WTC11 (cell line): ENCODE data around the gene PLEKHA1. TPM values are rescaled to one million over a fixed set of nuclear protein-coding genes. Genes with fewer than 3 reads are reported as not detected.

Source experiments
- ATAC-seq: fragments of 200-7000 bp; cut with Tn5 transposase; 2 replicates; pipeline ENCODE4 v1.10.0; 2021; ENCODE audit warnings: mild to moderate bottlenecking, moderate library complexity
- CTCF ChIA-PET: fragments of 300-600 bp; sonication (Branson Sonifier 250); formaldehyde crosslinking; loops from one replicate; lab custom pipeline; 2021; ENCODE audit warnings: antibody characterized with exemption; lab: Charles Lee
- POLR2A ChIA-PET: fragments of 350-600 bp; sonication (Branson Sonifier 250); formaldehyde crosslinking; loops from one replicate; lab custom pipeline; 2021; ENCODE audit warnings: antibody characterized with exemption; lab: Charles Lee
- DNase-seq: peaks from one replicate; pipeline ENCODE4 v3.0.0; 2021; ENCODE audit warnings: low spot score
- H3K27ac Mint-ChIP-seq: 2 replicates; pipeline ENCODE4 v1.8.0; 2021; ENCODE audit warnings: mixed read lengths
- H3K27me3 Mint-ChIP-seq: 2 replicates; pipeline ENCODE4 v1.8.0; 2021; ENCODE audit warnings: low read depth, mild to moderate bottlenecking, moderate library complexity, mixed read lengths
- H3K36me3 Mint-ChIP-seq: 2 replicates; pipeline ENCODE4 v1.8.0; 2021; ENCODE audit warnings: mixed read lengths
- H3K4me1 Mint-ChIP-seq: 2 replicates; pipeline ENCODE4 v1.8.0; 2022; ENCODE audit warnings: mixed read lengths
- H3K4me3 Mint-ChIP-seq: 2 replicates; pipeline ENCODE4 v1.8.0; 2021; ENCODE audit warnings: mild to moderate bottlenecking, moderate library complexity, mixed read lengths
- H3K9me3 Mint-ChIP-seq: 2 replicates; pipeline ENCODE4 v1.8.0; 2021; ENCODE audit warnings: mixed read lengths
- CREB1 ChIP-seq: sonication (generic); formaldehyde crosslinking; IDR thresholded peaks from 2 replicates; pipeline ENCODE4 v1.8.0; 2023; ENCODE audit warnings: mild to moderate bottlenecking, missing genetic modification reagents
- E2F1 ChIP-seq: sonication (generic); formaldehyde crosslinking; IDR thresholded peaks from 2 replicates; pipeline ENCODE4 v1.8.0; 2022; ENCODE audit warnings: mild to moderate bottlenecking, missing genetic modification reagents
- ELF4 ChIP-seq: sonication (generic); formaldehyde crosslinking; IDR thresholded peaks from 2 replicates; pipeline ENCODE4 v1.8.1; 2022; ENCODE audit warnings: low read depth, mild to moderate bottlenecking, moderate library complexity, missing genetic modification reagents
- EMX1 ChIP-seq: fragments of 250-450 bp; sonication (Bioruptor Pico); IDR thresholded peaks from 2 replicates; pipeline ENCODE4 v1.8.0; 2021; ENCODE audit warnings: mild to moderate bottlenecking
- FOXP1 ChIP-seq: sonication (generic); formaldehyde crosslinking; IDR thresholded peaks from 2 replicates; pipeline ENCODE4 v1.8.0; 2022; ENCODE audit warnings: missing genetic modification reagents, mild to moderate bottlenecking, moderate library complexity, borderline replicate concordance
- GTF2I ChIP-seq: fragments of 250-450 bp; sonication (Bioruptor Pico); conservative IDR thresholded peaks from 2 replicates; pipeline ENCODE4 v1.4.0; 2021; ENCODE audit warnings: mild to moderate bottlenecking
- HMGA2 ChIP-seq: fragments of 250-450 bp; sonication (Bioruptor Pico); IDR thresholded peaks from 2 replicates; pipeline ENCODE4 v1.4.0; 2021; ENCODE audit warnings: mild to moderate bottlenecking, moderate library complexity
- JUN ChIP-seq: sonication (generic); formaldehyde crosslinking; IDR thresholded peaks from 2 replicates; pipeline ENCODE4 v1.8.0; 2023; ENCODE audit warnings: mild to moderate bottlenecking, missing genetic modification reagents
- KAT7 ChIP-seq: sonication (generic); formaldehyde crosslinking; IDR thresholded peaks from 2 replicates; pipeline ENCODE4 v1.8.1; 2023; ENCODE audit warnings: missing genetic modification reagents, mild to moderate bottlenecking, borderline replicate concordance
- NFATC4 ChIP-seq: fragments of 250-450 bp; sonication (Bioruptor Pico); IDR thresholded peaks from 2 replicates; pipeline ENCODE4 v1.9.0; 2021; ENCODE audit warnings: mild to moderate bottlenecking
- NR3C1 ChIP-seq: sonication (generic); formaldehyde crosslinking; conservative IDR thresholded peaks from 2 replicates; pipeline ENCODE4 v1.8.1; 2023; ENCODE audit warnings: low read depth, mild to moderate bottlenecking, missing genetic modification reagents
- PRDM15 ChIP-seq: sonication (generic); formaldehyde crosslinking; IDR thresholded peaks from 2 replicates; pipeline ENCODE4 v1.8.0; 2022; ENCODE audit warnings: missing genetic modification reagents
- SMAD3 ChIP-seq: sonication (generic); formaldehyde crosslinking; IDR thresholded peaks from 2 replicates; pipeline ENCODE4 v1.8.0; 2022; ENCODE audit warnings: missing genetic modification reagents, mild to moderate bottlenecking, borderline replicate concordance
- SOX15 ChIP-seq: fragments of 250-450 bp; sonication (Bioruptor Pico); IDR thresholded peaks from 2 replicates; pipeline ENCODE4 v1.9.0; 2021; ENCODE audit warnings: mild to moderate bottlenecking
- SP1 ChIP-seq: sonication (generic); formaldehyde crosslinking; conservative IDR thresholded peaks from 2 replicates; pipeline ENCODE4 v1.8.1; 2022; ENCODE audit warnings: missing genetic modification reagents
- TEAD1 ChIP-seq: sonication (generic); formaldehyde crosslinking; IDR thresholded peaks from 2 replicates; pipeline ENCODE4 v1.8.0; 2022; ENCODE audit warnings: mild to moderate bottlenecking, missing genetic modification reagents
- ZNF423 ChIP-seq: fragments of 250-450 bp; sonication (Bioruptor Pico); IDR thresholded peaks from 2 replicates; pipeline ENCODE4 v2.1.2; 2022; ENCODE audit warnings: mild to moderate bottlenecking, moderate library complexity
- ZNF512 ChIP-seq: sonication (generic); formaldehyde crosslinking; IDR thresholded peaks from 2 replicates; pipeline ENCODE4 v1.8.1; 2022; ENCODE audit warnings: missing genetic modification reagents, borderline replicate concordance
- total RNA-seq: library from RNA; stranded (reverse); gene quantifications from 3 replicates; pipeline ENCODE4 v1.2.3, GENCODE V29; 2021
- TF ChIP-seq, protein P1 (sequence below): sonication (generic); formaldehyde crosslinking; IDR thresholded peaks from 2 replicates; pipeline ENCODE4 v1.8.1; 2023; ENCODE audit warnings: mild to moderate bottlenecking, moderate library complexity, missing genetic modification reagents
- TF ChIP-seq, protein P2 (sequence below): sonication (generic); formaldehyde crosslinking; conservative IDR thresholded peaks from 2 replicates; pipeline ENCODE4 v1.8.1; 2023; ENCODE audit warnings: mild to moderate bottlenecking, low read depth, missing genetic modification reagents, moderate library complexity
- TF ChIP-seq, protein P3 (sequence below): fragments of 250-450 bp; sonication (Bioruptor Pico); IDR thresholded peaks from 2 replicates; pipeline ENCODE4 v2.1.2; 2022; ENCODE audit warnings: mild to moderate bottlenecking, moderate library complexity

PLEKHA1 gene
- total RNA-seq, 1 experiment from 2014 or later: 34.6 TPM

DNA sequence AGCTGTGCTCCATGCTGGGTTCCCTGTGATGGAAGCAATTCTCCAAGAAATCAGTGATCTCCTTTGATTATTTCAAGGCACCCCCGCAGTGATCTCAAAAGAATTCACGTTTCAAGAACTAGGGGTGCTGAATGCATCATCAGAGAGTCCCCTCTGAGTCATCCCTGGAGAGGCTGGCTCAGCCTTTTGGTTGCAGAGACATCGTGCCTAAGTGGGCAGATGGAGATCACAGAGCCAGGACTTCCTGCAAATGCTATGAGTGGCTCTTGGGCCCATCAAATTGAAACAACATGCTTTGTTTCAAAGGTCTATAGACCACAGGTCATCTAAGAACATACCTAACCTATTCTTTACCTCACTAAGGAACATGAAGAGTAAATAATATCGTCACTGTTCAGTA lies 41.5 kb upstream of the PLEKHA1 start (continued):
- TF ChIP-seq, protein P1, sequence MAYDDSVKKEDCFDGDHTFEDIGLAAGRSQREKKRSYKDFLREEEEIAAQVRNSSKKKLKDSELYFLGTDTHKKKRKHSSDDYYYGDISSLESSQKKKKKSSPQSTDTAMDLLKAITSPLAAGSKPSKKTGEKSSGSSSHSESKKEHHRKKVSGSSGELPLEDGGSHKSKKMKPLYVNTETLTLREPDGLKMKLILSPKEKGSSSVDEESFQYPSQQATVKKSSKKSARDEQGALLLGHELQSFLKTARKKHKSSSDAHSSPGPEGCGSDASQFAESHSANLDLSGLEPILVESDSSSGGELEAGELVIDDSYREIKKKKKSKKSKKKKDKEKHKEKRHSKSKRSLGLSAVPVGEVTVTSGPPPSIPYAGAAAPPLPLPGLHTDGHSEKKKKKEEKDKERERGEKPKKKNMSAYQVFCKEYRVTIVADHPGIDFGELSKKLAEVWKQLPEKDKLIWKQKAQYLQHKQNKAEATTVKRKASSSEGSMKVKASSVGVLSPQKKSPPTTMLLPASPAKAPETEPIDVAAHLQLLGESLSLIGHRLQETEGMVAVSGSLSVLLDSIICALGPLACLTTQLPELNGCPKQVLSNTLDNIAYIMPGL (CRISPR knock-in tag): no peak
- TF ChIP-seq PRDM15 (no peak), SMAD3 (CRISPR knock-in tag) (no peak), ZNF512 (no peak), CREB1 (CRISPR knock-in tag) (no peak), ELF4 (CRISPR knock-in tag) (no peak), JUN (no peak), TEAD1 (CRISPR knock-in tag) (no peak), ZNF423 (CRISPR knock-in tag) (no peak)

- ATAC-seq (no peak), DNase-seq (no peak)
- Mint-ChIP-seq H3K4me3 (no peak overlapping the region), H3K9me3 (peaks cover 7% of the 10 kb centered on the region; the same call in 1 of the 2 replicates), H3K36me3 (no peaks in the 10 kb centered on the region), H3K4me1 (peaks cover 20% of the 10 kb centered on the region), H3K27me3 (no peaks in the 10 kb centered on the region; the same call in none of the 2 replicates), H3K27ac (no peak overlapping the region)
- POLR2A ChIA-PET: no interaction called here
- CTCF ChIA-PET: no interaction called here
- no peak for TF ChIP-seq FOXP1 (CRISPR knock-in tag)
- no peak for TF ChIP-seq NFATC4 (CRISPR knock-in tag)
- TF ChIP-seq, protein P2, sequence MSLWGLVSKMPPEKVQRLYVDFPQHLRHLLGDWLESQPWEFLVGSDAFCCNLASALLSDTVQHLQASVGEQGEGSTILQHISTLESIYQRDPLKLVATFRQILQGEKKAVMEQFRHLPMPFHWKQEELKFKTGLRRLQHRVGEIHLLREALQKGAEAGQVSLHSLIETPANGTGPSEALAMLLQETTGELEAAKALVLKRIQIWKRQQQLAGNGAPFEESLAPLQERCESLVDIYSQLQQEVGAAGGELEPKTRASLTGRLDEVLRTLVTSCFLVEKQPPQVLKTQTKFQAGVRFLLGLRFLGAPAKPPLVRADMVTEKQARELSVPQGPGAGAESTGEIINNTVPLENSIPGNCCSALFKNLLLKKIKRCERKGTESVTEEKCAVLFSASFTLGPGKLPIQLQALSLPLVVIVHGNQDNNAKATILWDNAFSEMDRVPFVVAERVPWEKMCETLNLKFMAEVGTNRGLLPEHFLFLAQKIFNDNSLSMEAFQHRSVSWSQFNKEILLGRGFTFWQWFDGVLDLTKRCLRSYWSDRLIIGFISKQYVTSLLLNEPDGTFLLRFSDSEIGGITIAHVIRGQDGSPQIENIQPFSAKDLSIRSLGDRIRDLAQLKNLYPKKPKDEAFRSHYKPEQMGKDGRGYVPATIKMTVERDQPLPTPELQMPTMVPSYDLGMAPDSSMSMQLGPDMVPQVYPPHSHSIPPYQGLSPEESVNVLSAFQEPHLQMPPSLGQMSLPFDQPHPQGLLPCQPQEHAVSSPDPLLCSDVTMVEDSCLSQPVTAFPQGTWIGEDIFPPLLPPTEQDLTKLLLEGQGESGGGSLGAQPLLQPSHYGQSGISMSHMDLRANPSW: no peak
- no peak for TF ChIP-seq NR3C1 (CRISPR knock-in tag)
- no peak for TF ChIP-seq HMGA2 (CRISPR knock-in tag)
- TF ChIP-seq ZNF423 (CRISPR knock-in tag): no peak
- TF ChIP-seq EMX1 (CRISPR knock-in tag): no peak
- no peak for TF ChIP-seq SOX15 (CRISPR knock-in tag)
- TF ChIP-seq, protein P3, sequence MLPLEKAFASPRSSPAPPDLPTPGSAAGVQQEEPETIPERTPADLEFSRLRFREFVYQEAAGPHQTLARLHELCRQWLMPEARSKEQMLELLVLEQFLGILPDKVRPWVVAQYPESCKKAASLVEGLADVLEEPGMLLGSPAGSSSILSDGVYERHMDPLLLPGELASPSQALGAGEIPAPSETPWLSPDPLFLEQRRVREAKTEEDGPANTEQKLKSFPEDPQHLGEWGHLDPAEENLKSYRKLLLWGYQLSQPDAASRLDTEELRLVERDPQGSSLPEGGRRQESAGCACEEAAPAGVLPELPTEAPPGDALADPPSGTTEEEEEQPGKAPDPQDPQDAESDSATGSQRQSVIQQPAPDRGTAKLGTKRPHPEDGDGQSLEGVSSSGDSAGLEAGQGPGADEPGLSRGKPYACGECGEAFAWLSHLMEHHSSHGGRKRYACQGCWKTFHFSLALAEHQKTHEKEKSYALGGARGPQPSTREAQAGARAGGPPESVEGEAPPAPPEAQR (CRISPR knock-in tag): no peak
- TF ChIP-seq PRDM15: no peak
- TF ChIP-seq E2F1: no peak
- no peak for TF ChIP-seq GTF2I (CRISPR knock-in tag)
- no peak for TF ChIP-seq JUN
- TF ChIP-seq SP1: no peak
- no peak for TF ChIP-seq KAT7 (CRISPR knock-in tag)
These were observed 38.2 kb upstream of the PLEKHA1 start for GRCh38 chr10:122336332-122336731.
